HG02571 (cell line): ENCODE results near the gene PIK3CB.
A peak's percentile ranks its signal among the peaks of the same experiment; 100 is the strongest.
"Not testable (repeated sequence)": the region's sequence is repeated elsewhere in the genome, so short reads cannot be mapped to it uniquely, and the experiment has no call there.

Experiments used
- ATAC-seq: cut with Tn5 transposase; IDR thresholded peaks from one replicate; pipeline ENCODE4 v1.9.1; 2021; ENCODE audit warnings: mild to moderate bottlenecking, moderate library complexity; ENCODE audit not compliant: unreplicated experiment

The PIK3CB gene

GRCh38 chr3:138809500-138810256, 25.1 kb downstream of the PIK3CB start:
- no peak for ATAC-seq

GRCh38 chr3:138806376-138807080, 28.2 kb downstream of the PIK3CB start:
- no peak for ATAC-seq

GRCh38 chr3:138803006-138803653, 31.6 kb downstream of the PIK3CB start:
- no peak for ATAC-seq

- not testable (repeated sequence) for ATAC-seq
Measured at GRCh38 chr3:138802223-138802622, 32.5 kb downstream of the PIK3CB start.

- ATAC-seq = no peak
Measured at GRCh38 chr3:138801792-138802191, 32.9 kb downstream of the PIK3CB start.

- no peak for ATAC-seq
Measured at GRCh38 chr3:138800248-138800647, 34.5 kb downstream of the PIK3CB start.

GRCh38 chr3:138799822-138800221, 34.9 kb downstream of the PIK3CB start:
- ATAC-seq = no peak

GRCh38 chr3:138797508-138798038, 37.2 kb downstream of the PIK3CB start:
- ATAC-seq = no peak

GRCh38 chr3:138796761-138797160, 38.0 kb downstream of the PIK3CB start:
- no peak for ATAC-seq

- no peak for ATAC-seq
Measured at GRCh38 chr3:138786788-138787271, 47.9 kb downstream of the PIK3CB start.

- ATAC-seq = no peak
Measured at GRCh38 chr3:138785951-138786350, 48.8 kb downstream of the PIK3CB start.

- not testable (repeated sequence) for ATAC-seq
Measured at GRCh38 chr3:138785362-138785857, 49.3 kb downstream of the PIK3CB start.

GRCh38 chr3:138782755-138783154, 52.0 kb downstream of the PIK3CB start:
- no peak for ATAC-seq

- peak; percentile 68 for ATAC-seq
Measured at GRCh38 chr3:138781012-138781470, 53.7 kb downstream of the PIK3CB start.

GRCh38 chr3:138778643-138779042, 56.1 kb downstream of the PIK3CB start:
- no peak for ATAC-seq

GRCh38 chr3:138776961-138777360, 57.8 kb downstream of the PIK3CB start:
- no peak for ATAC-seq

GRCh38 chr3:138775254-138775595, 59.5 kb downstream of the PIK3CB start:
- no peak for ATAC-seq

- ATAC-seq = no peak
Measured at GRCh38 chr3:138774529-138775253, 60.0 kb downstream of the PIK3CB start.

GRCh38 chr3:138771585-138771984, 63.1 kb downstream of the PIK3CB start:
- ATAC-seq = no peak

- ATAC-seq = no peak
Measured at GRCh38 chr3:138769616-138770015, 65.1 kb downstream of the PIK3CB start.

- ATAC-seq = no peak
Measured at GRCh38 chr3:138768946-138769345, 65.8 kb downstream of the PIK3CB start.
